ENCODE results near the gene CYP8B1. TPM values are rescaled to one million over a fixed set of nuclear protein-coding genes. Genes with fewer than 3 reads are reported as not detected.

The CYP8B1 gene
- total and polyA plus RNA-seq, 2 of the 13 experiments (the other 11 are each of a cell fraction or from before 2014, with no cell fraction given), result 0.58 to 2.0 TPM

- TF ChIP-seq ZUFSP (CRISPR knock-in tag; IDR thresholded peaks at IDR 0.05; ENCODE audit: borderline replicate concordance), result no peak
- 0 out of 2 replicates have a peak, but pooled peaks have one; percentile 24 for TF ChIP-seq DPF2 (CRISPR knock-in tag; IDR thresholded peaks at IDR 0.05; ENCODE audit: borderline replicate concordance, low read depth)
- TF ChIP-seq ZNF33B (CRISPR knock-in tag; IDR thresholded peaks at IDR 0.05), result no peak
- peak; percentile 8; the same call in 1 of the 2 replicates for TF ChIP-seq ZNF776 (CRISPR knock-in tag; IDR thresholded peaks at IDR 0.05)
- TF ChIP-seq NRL (CRISPR knock-in tag; IDR thresholded peaks at IDR 0.05; ENCODE audit: borderline replicate concordance), result no peak; the same call in 1 of the 2 replicates
- TF ChIP-seq ADNP (CRISPR knock-in tag; IDR thresholded peaks at IDR 0.05), result no peak
- TF ChIP-seq MYPOP (CRISPR knock-in tag; IDR thresholded peaks at IDR 0.05), result no peak
- no peak for TF ChIP-seq SYNCRIP (IDR thresholded peaks at IDR 0.05; ENCODE audit: insufficient read depth, low read depth, low read length)
- TF ChIP-seq ARID2 (CRISPR knock-in tag; IDR thresholded peaks at IDR 0.05; ENCODE audit: borderline replicate concordance), result 0 out of 2 replicates have a peak, but pooled peaks have one; percentile 41
- 0 out of 2 replicates have a peak, but pooled peaks have one; percentile 37 for TF ChIP-seq DNMT1 (CRISPR knock-in tag; IDR thresholded peaks at IDR 0.05)
- peak; percentile 63; the same call in 1 of the 2 replicates for TF ChIP-seq CBFB (CRISPR knock-in tag; IDR thresholded peaks at IDR 0.05)
- no peak; the same call in 1 of the 2 replicates for TF ChIP-seq EED (CRISPR knock-in tag; IDR thresholded peaks at IDR 0.05)
- TF ChIP-seq SRSF1 (optimal IDR thresholded peaks at IDR 0.05; ENCODE audit: low read depth, low read length), result peak; percentile 78
- TF ChIP-seq ATF7 (IDR thresholded peaks at IDR 0.05), result no peak
- TF ChIP-seq ATF7 (CRISPR knock-in tag; IDR thresholded peaks at IDR 0.05), result no peak
- TF ChIP-seq ZBTB20 (CRISPR knock-in tag; IDR thresholded peaks at IDR 0.05; ENCODE audit: borderline replicate concordance, low read depth), result no peak
- no peak for TF ChIP-seq HNRNPLL (IDR thresholded peaks at IDR 0.05; ENCODE audit: low read depth, low read length, poor library complexity, severe bottlenecking)
- no peak for TF ChIP-seq ZNF12 (CRISPR knock-in tag; IDR thresholded peaks at IDR 0.05)
- no peak for TF ChIP-seq IKZF4 (CRISPR knock-in tag; IDR thresholded peaks at IDR 0.05; ENCODE audit: borderline replicate concordance, low read depth, not compliant biosample characterization)
- TF ChIP-seq ZNF235 (CRISPR knock-in tag; IDR thresholded peaks at IDR 0.05; ENCODE audit: borderline replicate concordance), result no peak
- TF ChIP-seq GLMP (CRISPR knock-in tag; IDR thresholded peaks at IDR 0.05; ENCODE audit: borderline replicate concordance), result no peak
- 0 out of 2 replicates have a peak, but pooled peaks have one; percentile 28 for TF ChIP-seq HOXD1 (CRISPR knock-in tag; IDR thresholded peaks at IDR 0.05)
- peak; percentile 70 for TF ChIP-seq SALL1 (CRISPR knock-in tag; IDR thresholded peaks at IDR 0.05)
- TF ChIP-seq AHR (CRISPR knock-in tag; IDR thresholded peaks at IDR 0.05), result 0 out of 2 replicates have a peak, but pooled peaks have one; percentile 50
- no peak for TF ChIP-seq NR0B2 (CRISPR knock-in tag; IDR thresholded peaks at IDR 0.05)
These were observed 5.1 kb upstream of the CYP8B1 start (continued) for GRCh38 chr3:42880601-42881451.

All from HepG2 (cell line).